HepG2 (cell line): ENCODE data around the gene DCDC2. TPM values are rescaled to one million over a fixed set of nuclear protein-coding genes. Genes with fewer than 3 reads are reported as not detected.

Experiments used
- ATF7 ChIP-seq, 2 experiments: fragments of 450-650 bp in 1 of 2; sonication (generic) in 1 of 2; formaldehyde crosslinking in 1 of 2; IDR thresholded peaks; 2 replicates each; pipeline versions ENCODE4 v1.4.0 to v1.6.1; 2016 to 2020; ENCODE audit warnings: antibody characterized with exemption in 1 of 2, mild to moderate bottlenecking in 1 of 2, missing genetic modification reagents in 1 of 2
- CSRNP1 ChIP-seq: sonication (generic); formaldehyde crosslinking; IDR thresholded peaks from 2 replicates; pipeline ENCODE4 v1.8.1; 2023; ENCODE audit warnings: mild to moderate bottlenecking, missing genetic modification reagents
- MAFF ChIP-seq: IDR thresholded peaks from 2 replicates; pipeline ENCODE4 v1.6.1; 2011; ENCODE audit warnings: low read depth, low read length, improper control_type of control experiment
- SRSF1 ChIP-seq: fragments of 200-400 bp; formaldehyde crosslinking; optimal IDR thresholded peaks from 2 replicates; pipeline ENCODE3; 2017; ENCODE audit warnings: mild to moderate bottlenecking, low read depth, low read length, moderate library complexity
- TGIF2 ChIP-seq: IDR thresholded peaks from 2 replicates; pipeline ENCODE4 v1.6.1; 2016; ENCODE audit warnings: control low read depth, missing compliant biosample characterization
- TMF1 ChIP-seq: sonication (generic); formaldehyde crosslinking; IDR thresholded peaks from 2 replicates; pipeline ENCODE4 v1.8.1; 2022; ENCODE audit warnings: low read depth, missing genetic modification reagents
- YEATS4 ChIP-seq: sonication (generic); formaldehyde crosslinking; IDR thresholded peaks from 2 replicates; pipeline ENCODE4 v1.4.0; 2020; ENCODE audit warnings: missing genetic modification reagents, borderline replicate concordance
- ZBTB10 ChIP-seq: sonication (generic); formaldehyde crosslinking; IDR thresholded peaks from 2 replicates; pipeline ENCODE4 v1.4.0; 2020; ENCODE audit warnings: missing genetic modification reagents, borderline replicate concordance
- ZBTB49 ChIP-seq: sonication (generic); formaldehyde crosslinking; IDR thresholded peaks from 2 replicates; pipeline ENCODE4 v1.4.0; 2020; ENCODE audit warnings: missing genetic modification reagents, borderline replicate concordance
- ZNF121 ChIP-seq: sonication (generic); formaldehyde crosslinking; IDR thresholded peaks from 2 replicates; pipeline ENCODE4 v1.5.0; 2020; ENCODE audit warnings: mild to moderate bottlenecking, missing genetic modification reagents
- ZNF264 ChIP-seq: sonication (generic); formaldehyde crosslinking; IDR thresholded peaks from 2 replicates; pipeline ENCODE4 v1.4.0; 2020; ENCODE audit warnings: missing genetic modification reagents
- ZNF281 ChIP-seq: sonication (generic); formaldehyde crosslinking; IDR thresholded peaks from 2 replicates; pipeline ENCODE4 v1.4.0; 2020; ENCODE audit warnings: missing genetic modification reagents, borderline replicate concordance
- ZNF512B ChIP-seq: sonication (generic); formaldehyde crosslinking; IDR thresholded peaks from 2 replicates; pipeline ENCODE4 v1.5.1; 2020; ENCODE audit warnings: missing genetic modification reagents, mild to moderate bottlenecking, borderline replicate concordance
- ZNF652 ChIP-seq: IDR thresholded peaks from 2 replicates; pipeline ENCODE4 v1.6.1; 2016; ENCODE audit warnings: low read depth, borderline replicate concordance
- polyA plus RNA-seq, 8 experiments: library from polyadenylated mRNA; depleted of rRNA in 3 of 8; stranded (reverse) in 7 of 8; unstranded in 1 of 8; fragments of >200 nt; fragmentation: Illumina TruSeq in 4 of 8; extraction: Trizol in 4 of 8; gene quantifications; 2 replicates each; pipeline versions ENCODE4 v1.2.1 to v1.2.3, GENCODE V29; 2011 to 2016; ENCODE audit warnings: low read depth in 4 of 8, missing spikeins in 1 of 8, mixed read lengths in 1 of 8; ENCODE audit not compliant: insufficient read depth in 1 of 8
- total RNA-seq, 5 experiments: library from RNA; depleted of rRNA; stranded (reverse); fragments of >200 nt; fragmentation: Illumina TruSeq; extraction: Trizol; gene quantifications; 2 replicates each; pipeline ENCODE4 v1.2.3, GENCODE V29; 2016; ENCODE audit warnings: low read depth in 1 of 5

The DCDC2 gene
- total and polyA plus RNA-seq, 2 of the 13 experiments (the other 11 are each of a cell fraction or from before 2014, with no cell fraction given), result 9.0 to 36.2 TPM

- TF ChIP-seq ZBTB10 (CRISPR knock-in tag), result no peak; the same call in 1 of the 2 replicates
- TF ChIP-seq MAFF, result 0 out of 2 replicates have a peak, but pooled peaks have one; percentile 12
- TF ChIP-seq SRSF1, result no peak
- peak; percentile 80 for TF ChIP-seq TGIF2 (CRISPR knock-in tag)
- peak; percentile 62; the same call in 1 of the 2 replicates for TF ChIP-seq ZNF281
- TF ChIP-seq ZNF652 (CRISPR knock-in tag), result peak; percentile 41; the same call in 1 of the 2 replicates
- TF ChIP-seq ZBTB49 (CRISPR knock-in tag), result 0 out of 2 replicates have a peak, but pooled peaks have one; percentile 27
- TF ChIP-seq ATF7 (IDR thresholded peaks at IDR 0.05), result 0 out of 2 replicates have a peak, but pooled peaks have one; percentile 16
- peak; percentile 88 for TF ChIP-seq ATF7 (CRISPR knock-in tag; IDR thresholded peaks at IDR 0.05)
- TF ChIP-seq ZNF512B, result no peak
- TF ChIP-seq ZNF121 (CRISPR knock-in tag), result no peak
- peak; percentile 83; the same call in 1 of the 2 replicates for TF ChIP-seq ZNF264 (CRISPR knock-in tag)
- TF ChIP-seq TMF1 (CRISPR knock-in tag), result no peak
- peak; percentile 74; the same call in 1 of the 2 replicates for TF ChIP-seq YEATS4
- TF ChIP-seq CSRNP1 (CRISPR knock-in tag), result peak; percentile 83; the same call in 1 of the 2 replicates
Measured at GRCh38 chr6:24385536-24386269, 27.8 kb upstream of the DCDC2 start (continued).
